Gastrocnemius medialis (tissue), 4 donors: ENCODE results near the gene H3-3A. TPM values are rescaled to one million over a fixed set of nuclear protein-coding genes. Genes with fewer than 3 reads are reported as not detected.

Source experiments
- ATAC-seq, 2 donors: fragments of 150-250 bp; one replicate each; pipeline ENCODE4 v1.9.1; 2016
- DNase-seq, 2 donors: peaks; one replicate each; pipeline ENCODE4 v3.0.0-alpha.2; 2019
- H3K27ac ChIP-seq, 4 donors: fragments of 200-600 bp; sonication (generic); 1 replicate in 1 of 4; 2 replicates in 3 of 4; pipeline ENCODE4 v1.5.1; 2016 to 2018; ENCODE audit warnings: mild to moderate bottlenecking in 2 of 4, moderate library complexity in 1 of 4
- H3K27me3 ChIP-seq, 3 donors: fragments of 200-600 bp; sonication (generic) in 2 of 3; 1 replicate in 1 of 3; 2 replicates in 2 of 3; pipeline versions ENCODE4 v1.5.1 to v1.6.0; 2016 to 2019; ENCODE audit warnings: mild to moderate bottlenecking in 1 of 3, moderate library complexity in 1 of 3
- H3K36me3 ChIP-seq, 2 donors: fragments of 200-600 bp; sonication (generic) in 1 of 2; one replicate each; pipeline ENCODE4 v1.5.1; 2017 to 2018
- H3K4me1 ChIP-seq, 2 donors: fragments of 200-600 bp; sonication (generic) in 1 of 2; one replicate each; pipeline ENCODE4 v1.5.1; 2016 to 2017; ENCODE audit warnings: mild to moderate bottlenecking in 2 of 2
- H3K4me3 ChIP-seq, 4 donors: fragments of 200-600 bp; sonication (generic) in 3 of 4; 1 replicate in 1 of 4; 2 replicates in 3 of 4; pipeline ENCODE4 v1.5.1; 2016 to 2019; ENCODE audit warnings: mild to moderate bottlenecking in 2 of 4
- H3K9me3 ChIP-seq, 3 donors: fragments of 200-600 bp; sonication (generic) in 2 of 3; 1 replicate in 1 of 3; 2 replicates in 2 of 3; pipeline ENCODE4 v1.5.1; 2016 to 2019
- POLR2A ChIP-seq, 2 donors: fragments of 450-650 bp; IDR thresholded peaks; one replicate each; pipeline ENCODE4 v1.6.1; 2017; ENCODE audit warnings: antibody characterized with exemption in 2 of 2, mild to moderate bottlenecking in 2 of 2, moderate library complexity in 2 of 2
- in situ Hi-C, 4 donors: fragments of 200-750 bp; cut with MboI; loops; one replicate each; pipeline versions ENCODE4 v1.15.0 to v1.8.0; 2017; ENCODE audit warnings: low sequenced_read_pairs in 4 of 4
- intact Hi-C: fragments of 100-400 bp; cut with DNase I; formaldehyde crosslinking; loops from one replicate; pipeline ENCODE4 v1.15.1; 2023; ENCODE audit warnings: low total_unique reads
- total RNA-seq, 4 donors: library from RNA; depleted of rRNA; stranded (reverse); fragments of >200 nt; gene quantifications; one replicate each; pipeline versions ENCODE4 v1.1.0 to v1.2.3, GENCODE V29; 2016
- TF ChIP-seq, protein P1 (sequence below), 5 experiments: fragments of 450-650 bp in 3 of 5; fragments of 200-600 bp in 2 of 5; sonication (generic) in 2 of 5; IDR thresholded peaks in 4 of 5; conservative IDR thresholded peaks in 1 of 5; 1 replicate in 4 of 5; 2 replicates in 1 of 5; pipeline ENCODE4 v1.5.1; 2016 to 2019; ENCODE audit warnings: antibody characterized with exemption in 5 of 5, mild to moderate bottlenecking in 3 of 5, moderate library complexity in 3 of 5

The H3-3A gene
- total RNA-seq, 4 donors from 2014 or later, result 163 to 289 (median 191) TPM

DNA sequence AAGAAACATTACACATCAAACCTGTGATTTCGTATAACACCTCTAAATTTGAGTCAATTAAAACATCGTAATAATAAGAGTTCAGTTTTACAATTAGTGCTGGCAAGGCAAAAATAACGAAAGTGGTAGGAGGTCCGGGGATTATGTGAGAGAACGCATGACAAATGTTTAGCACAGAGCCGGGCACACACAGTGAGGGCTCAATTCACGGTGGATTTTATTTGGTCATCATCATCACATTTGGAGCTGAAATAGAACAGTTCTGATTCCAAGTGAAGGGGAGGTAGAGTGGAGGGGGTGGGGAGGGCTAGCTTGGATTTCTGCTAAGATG lies 20.0 kb downstream of the H3-3A start:
- no peaks in the 10 kb centered on the region for H3K27me3 ChIP-seq
- peak overlapping the region; percentile 43 to 79 (median 66) for H3K27ac ChIP-seq
- H3K36me3 ChIP-seq, result no peaks in the 10 kb centered on the region
- in situ Hi-C loops (no loop called here), intact Hi-C loops (loop anchor here (2.0 to 5.0 kb wide), 2 partner anchors 18 to 40 kb away; no protein-coding TSS in a partner anchor)
- H3K4me3 ChIP-seq, result peak overlapping the region; percentile 66 to 84 (median 74)
- no peak for DNase-seq
- no peaks in the 10 kb centered on the region for H3K9me3 ChIP-seq
- TF ChIP-seq, protein P1, sequence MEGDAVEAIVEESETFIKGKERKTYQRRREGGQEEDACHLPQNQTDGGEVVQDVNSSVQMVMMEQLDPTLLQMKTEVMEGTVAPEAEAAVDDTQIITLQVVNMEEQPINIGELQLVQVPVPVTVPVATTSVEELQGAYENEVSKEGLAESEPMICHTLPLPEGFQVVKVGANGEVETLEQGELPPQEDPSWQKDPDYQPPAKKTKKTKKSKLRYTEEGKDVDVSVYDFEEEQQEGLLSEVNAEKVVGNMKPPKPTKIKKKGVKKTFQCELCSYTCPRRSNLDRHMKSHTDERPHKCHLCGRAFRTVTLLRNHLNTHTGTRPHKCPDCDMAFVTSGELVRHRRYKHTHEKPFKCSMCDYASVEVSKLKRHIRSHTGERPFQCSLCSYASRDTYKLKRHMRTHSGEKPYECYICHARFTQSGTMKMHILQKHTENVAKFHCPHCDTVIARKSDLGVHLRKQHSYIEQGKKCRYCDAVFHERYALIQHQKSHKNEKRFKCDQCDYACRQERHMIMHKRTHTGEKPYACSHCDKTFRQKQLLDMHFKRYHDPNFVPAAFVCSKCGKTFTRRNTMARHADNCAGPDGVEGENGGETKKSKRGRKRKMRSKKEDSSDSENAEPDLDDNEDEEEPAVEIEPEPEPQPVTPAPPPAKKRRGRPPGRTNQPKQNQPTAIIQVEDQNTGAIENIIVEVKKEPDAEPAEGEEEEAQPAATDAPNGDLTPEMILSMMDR (IDR thresholded peaks at IDR 0.05 in 4 of 5, conservative IDR thresholded peaks at IDR 0.05 in 1 of 5), result no peak
- no peak for TF ChIP-seq POLR2A (IDR thresholded peaks at IDR 0.05)
- no peak for ATAC-seq
- peaks cover 0 to 12% of the 10 kb centered on the region in 2 donors for H3K4me1 ChIP-seq

DNA sequence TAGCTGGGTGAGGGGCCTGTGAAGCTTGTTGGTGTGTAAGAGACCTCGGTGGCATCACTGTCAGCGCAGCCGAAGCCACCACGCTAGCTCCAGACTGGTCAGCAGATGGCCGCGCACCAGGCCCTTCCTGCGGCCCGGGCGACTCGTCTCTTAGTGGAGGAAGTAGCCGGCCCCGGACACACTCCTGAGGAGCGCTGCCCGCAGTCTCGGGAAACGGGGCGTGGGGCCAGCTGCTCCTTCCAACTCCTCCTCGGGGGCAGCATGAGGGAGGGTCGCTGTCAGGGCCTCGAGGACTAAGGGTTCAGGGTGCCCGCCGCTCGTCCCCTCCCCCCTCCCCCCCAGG lies 20.4 kb downstream of the H3-3A start:
- Histone ChIP-seq H3K4me1 (peaks cover 0 to 12% of the 10 kb centered on the region in 2 donors), H3K4me3 (peak overlapping the region; percentile 66 to 84 (median 74)), H3K9me3 (no peaks in the 10 kb centered on the region), H3K27ac (peak overlapping the region; percentile 43 to 79 (median 66)), H3K36me3 (no peaks in the 10 kb centered on the region), H3K27me3 (no peaks in the 10 kb centered on the region)
- peak; percentile 67 to 75 for ATAC-seq
- intact Hi-C loops (loop anchor here (2.0 to 5.0 kb wide), 2 partner anchors 18 to 39 kb away; no protein-coding TSS in a partner anchor), in situ Hi-C loops (no loop called here)
- TF ChIP-seq POLR2A (IDR thresholded peaks at IDR 0.05), result no peak
- TF ChIP-seq, protein P1 (IDR thresholded peaks at IDR 0.05 in 4 of 5, conservative IDR thresholded peaks at IDR 0.05 in 1 of 5), result no peak
- DNase-seq, result peak; percentile 31 to 45

- no peaks in the 10 kb centered on the region for H3K36me3 ChIP-seq
- intact Hi-C loops, result loop anchor here (2.0 to 5.0 kb wide), 2 partner anchors 19 to 39 kb away; no protein-coding TSS in a partner anchor
- DNase-seq (peak; percentile 77 to 83), ATAC-seq (peak; percentile 94 to 95)
- H3K27me3 ChIP-seq, result no peaks in the 10 kb centered on the region
- H3K4me1 ChIP-seq, result peaks cover 0 to 12% of the 10 kb centered on the region in 2 donors
- H3K4me3 ChIP-seq, result peak overlapping the region; percentile 66 to 84 (median 74)
- H3K9me3 ChIP-seq, result no peaks in the 10 kb centered on the region
- peak overlapping the region; percentile 43 to 79 (median 66) for H3K27ac ChIP-seq
- peak; percentile 36 to 43 for TF ChIP-seq POLR2A (IDR thresholded peaks at IDR 0.05)
- TF ChIP-seq, protein P1 (IDR thresholded peaks at IDR 0.05 in 4 of 5, conservative IDR thresholded peaks at IDR 0.05 in 1 of 5), result peak in 2 of 5 experiments; percentile 19 to 29
- in situ Hi-C loops, result no loop called here
These were observed 21.0 kb downstream of the H3-3A start for GRCh38 chr1:226083302-226084101.

- no peak for TF ChIP-seq POLR2A (IDR thresholded peaks at IDR 0.05)
- TF ChIP-seq, protein P1 (IDR thresholded peaks at IDR 0.05 in 4 of 5, conservative IDR thresholded peaks at IDR 0.05 in 1 of 5), result no peak
- intact Hi-C loops (no loop called here), in situ Hi-C loops (no loop called here)
- H3K4me1 ChIP-seq, result peaks cover 0 to 12% of the 10 kb centered on the region in 2 donors
- no peak overlapping the region for H3K4me3 ChIP-seq
- no peak overlapping the region for H3K27ac ChIP-seq
- no peaks in the 10 kb centered on the region for H3K27me3 ChIP-seq
- no peaks in the 10 kb centered on the region for H3K9me3 ChIP-seq
- DNase-seq, result no peak
- H3K36me3 ChIP-seq, result no peaks in the 10 kb centered on the region
- ATAC-seq, result no peak
These were observed 23.3 kb downstream of the H3-3A start for GRCh38 chr1:226085675-226086285.
